Fibroblast of the aortic adventitia (primary cell): ENCODE measurements around the gene KDM4B. TPM values are rescaled to one million over a fixed set of nuclear protein-coding genes. Genes with fewer than 3 reads are reported as not detected.

Experiments used
- DNase-seq: peaks from one replicate; pipeline ENCODE4 v3.0.0-alpha.2; 2010; ENCODE audit warnings: low read depth
- H3K4me3 ChIP-seq: 2 replicates; pipeline ENCODE4 v1.5.1; 2011; ENCODE audit warnings: low read depth, mild to moderate bottlenecking, control low read depth, low read length, moderate library complexity
- total RNA-seq: library from RNA; depleted of rRNA; stranded (reverse); fragments of >200 nt; gene quantifications from 2 replicates; pipeline ENCODE4 v1.2.3, GENCODE V29; 2012; ENCODE audit warnings: low replicate concordance
- TF ChIP-seq, protein P1 (sequence below): IDR thresholded peaks from 2 replicates; pipeline ENCODE4 v1.5.1; 2011; ENCODE audit warnings: mild to moderate bottlenecking, low read length, control low read depth, inconsistent platforms; ENCODE audit not compliant: insufficient read depth

The KDM4B gene
- total RNA-seq, 1 donor: 13.5 TPM

DNA sequence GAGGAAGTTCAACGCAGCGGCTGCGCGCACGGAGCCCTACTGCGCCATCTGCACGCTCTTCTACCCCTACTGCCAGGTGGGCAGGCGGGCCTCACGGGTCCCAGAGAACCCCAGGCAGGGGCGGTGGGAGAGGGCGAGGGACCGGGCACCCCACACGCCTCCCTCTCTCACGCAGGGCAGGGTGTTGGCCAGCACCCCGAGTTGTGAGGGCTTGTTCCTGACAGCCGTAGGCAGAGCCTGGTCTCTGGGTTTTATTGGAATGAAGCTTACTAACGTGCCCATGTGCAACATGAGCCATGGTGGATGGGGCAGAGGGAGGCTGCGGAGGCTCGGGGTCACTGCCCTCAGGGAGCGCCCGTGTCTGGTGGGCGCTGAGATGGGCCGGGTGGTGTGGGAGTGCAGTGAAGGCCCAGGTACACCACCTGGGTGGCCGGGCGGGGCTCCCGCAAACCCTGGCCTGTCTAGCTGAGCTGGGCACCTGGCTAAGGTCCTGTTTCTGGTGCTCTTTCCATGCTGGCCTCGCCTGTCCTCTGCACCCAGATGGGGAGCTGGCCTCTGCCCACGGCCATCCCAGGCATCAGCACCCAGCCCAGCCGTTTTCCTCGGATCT lies 165.2 kb downstream of the KDM4B start:
- no peak for DNase-seq
- no peak overlapping the region for H3K4me3 ChIP-seq
- TF ChIP-seq, protein P1, sequence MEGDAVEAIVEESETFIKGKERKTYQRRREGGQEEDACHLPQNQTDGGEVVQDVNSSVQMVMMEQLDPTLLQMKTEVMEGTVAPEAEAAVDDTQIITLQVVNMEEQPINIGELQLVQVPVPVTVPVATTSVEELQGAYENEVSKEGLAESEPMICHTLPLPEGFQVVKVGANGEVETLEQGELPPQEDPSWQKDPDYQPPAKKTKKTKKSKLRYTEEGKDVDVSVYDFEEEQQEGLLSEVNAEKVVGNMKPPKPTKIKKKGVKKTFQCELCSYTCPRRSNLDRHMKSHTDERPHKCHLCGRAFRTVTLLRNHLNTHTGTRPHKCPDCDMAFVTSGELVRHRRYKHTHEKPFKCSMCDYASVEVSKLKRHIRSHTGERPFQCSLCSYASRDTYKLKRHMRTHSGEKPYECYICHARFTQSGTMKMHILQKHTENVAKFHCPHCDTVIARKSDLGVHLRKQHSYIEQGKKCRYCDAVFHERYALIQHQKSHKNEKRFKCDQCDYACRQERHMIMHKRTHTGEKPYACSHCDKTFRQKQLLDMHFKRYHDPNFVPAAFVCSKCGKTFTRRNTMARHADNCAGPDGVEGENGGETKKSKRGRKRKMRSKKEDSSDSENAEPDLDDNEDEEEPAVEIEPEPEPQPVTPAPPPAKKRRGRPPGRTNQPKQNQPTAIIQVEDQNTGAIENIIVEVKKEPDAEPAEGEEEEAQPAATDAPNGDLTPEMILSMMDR: no peak

DNA sequence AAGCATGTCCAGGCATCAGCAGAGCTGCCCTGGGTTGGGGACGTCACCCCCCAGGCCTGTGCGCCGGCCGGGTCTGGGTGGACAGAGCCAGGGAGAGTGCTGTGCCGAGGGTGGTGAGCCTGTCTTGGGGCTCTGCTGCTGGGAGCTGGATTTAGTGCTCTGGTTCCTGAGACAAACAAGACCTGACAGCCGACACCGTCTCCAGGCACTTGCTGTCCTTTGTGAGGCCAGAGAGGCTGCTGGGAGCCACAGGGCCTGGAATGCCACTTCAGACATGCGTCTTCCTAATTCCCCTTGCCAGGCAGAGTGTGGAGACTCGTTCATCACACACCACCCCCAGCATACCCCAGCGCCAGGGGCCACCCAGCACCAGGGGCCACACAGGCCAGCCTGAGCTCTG lies 165.8 kb downstream of the KDM4B start:
- no peak overlapping the region for H3K4me3 ChIP-seq
- DNase-seq: no peak
- TF ChIP-seq, protein P1: no peak

DNA sequence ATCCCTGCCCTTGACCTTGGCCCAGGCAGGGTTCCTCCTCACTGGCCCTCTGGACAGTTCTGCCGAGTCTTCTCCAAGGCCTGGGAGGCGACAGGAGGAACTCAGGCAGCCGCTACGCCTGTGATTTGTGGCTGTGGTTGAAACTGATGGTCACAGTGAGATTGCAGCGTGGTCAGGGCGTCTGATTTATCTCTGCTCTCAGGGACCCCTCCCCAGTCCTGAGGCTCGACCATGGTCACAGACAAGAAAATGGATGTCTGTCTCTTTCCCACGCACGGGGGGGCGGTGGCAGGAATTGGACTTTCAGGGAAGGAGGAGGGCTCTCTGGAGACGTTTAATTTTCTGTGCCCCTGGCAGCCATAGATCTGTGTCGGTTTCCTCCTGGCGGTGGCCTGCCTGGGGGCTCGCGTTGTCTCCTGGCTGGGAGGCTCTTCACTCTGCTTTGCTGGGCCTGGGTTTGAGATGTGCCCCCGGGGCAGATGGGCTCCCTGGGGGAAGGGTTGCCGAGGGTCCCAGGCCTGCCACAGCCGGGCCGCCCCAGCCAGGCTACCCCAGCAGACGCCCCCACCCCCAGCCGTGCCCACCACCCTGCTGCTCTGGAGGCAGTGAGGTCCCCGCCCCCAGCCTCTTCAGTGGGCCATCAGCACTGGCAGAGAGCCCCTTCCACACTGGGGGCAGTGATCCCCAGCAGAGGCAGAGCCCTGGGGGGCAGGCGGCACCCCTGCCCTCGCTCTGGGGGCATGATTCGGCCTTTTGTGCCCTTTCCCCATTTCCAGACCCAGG lies 167.4 kb downstream of the KDM4B start:
- TF ChIP-seq, protein P1: no peak
- DNase-seq: no peak
- no peak overlapping the region for H3K4me3 ChIP-seq

DNA sequence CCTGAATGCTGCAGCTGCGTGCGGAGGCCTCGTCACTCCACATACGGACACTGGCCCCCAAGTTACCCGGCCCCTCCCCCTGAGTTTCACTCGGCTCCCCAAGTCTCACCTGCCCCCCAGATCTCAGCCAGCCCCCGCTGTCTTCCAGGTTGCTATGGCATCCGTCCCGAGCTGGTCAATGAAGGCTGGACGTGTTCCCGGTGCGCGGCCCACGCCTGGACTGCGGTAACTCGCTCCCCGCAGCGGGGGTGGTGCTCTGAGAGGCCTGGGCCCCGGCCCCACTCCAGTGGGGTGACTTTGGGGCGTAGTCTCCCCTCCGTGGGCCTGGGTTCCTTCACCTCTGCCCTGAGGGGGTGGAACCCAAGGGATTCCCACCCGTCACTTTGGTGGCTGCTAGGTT lies 168.2 kb downstream of the KDM4B start:
- no peak overlapping the region for H3K4me3 ChIP-seq
- DNase-seq: no peak
- TF ChIP-seq, protein P1: no peak

DNA sequence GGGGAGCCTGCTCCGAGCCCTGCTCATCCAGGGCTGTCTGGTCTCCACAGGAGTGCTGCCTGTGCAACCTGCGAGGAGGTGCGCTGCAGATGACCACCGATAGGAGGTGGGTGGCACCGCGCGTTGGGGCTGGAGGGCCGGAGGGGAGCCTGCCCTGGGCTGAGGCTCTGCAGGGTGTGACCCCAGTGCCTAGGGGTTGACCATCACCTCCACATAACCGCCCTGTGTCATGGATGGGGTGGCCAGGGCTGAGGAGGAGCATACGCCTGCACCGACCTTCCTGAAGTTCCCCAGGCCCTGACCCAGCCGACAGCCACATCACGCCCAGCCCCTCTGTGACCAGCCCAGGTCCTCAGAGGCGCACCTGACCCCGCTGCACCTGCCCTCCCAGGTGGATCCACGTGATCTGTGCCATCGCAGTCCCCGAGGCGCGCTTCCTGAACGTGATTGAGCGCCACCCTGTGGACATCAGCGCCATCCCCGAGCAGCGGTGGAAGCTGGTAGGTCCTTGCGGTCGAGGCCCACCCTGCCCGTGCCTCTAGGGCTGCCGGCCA lies 168.7 kb downstream of the KDM4B start:
- no peak overlapping the region for H3K4me3 ChIP-seq
- no peak for DNase-seq
- TF ChIP-seq, protein P1: no peak

DNA sequence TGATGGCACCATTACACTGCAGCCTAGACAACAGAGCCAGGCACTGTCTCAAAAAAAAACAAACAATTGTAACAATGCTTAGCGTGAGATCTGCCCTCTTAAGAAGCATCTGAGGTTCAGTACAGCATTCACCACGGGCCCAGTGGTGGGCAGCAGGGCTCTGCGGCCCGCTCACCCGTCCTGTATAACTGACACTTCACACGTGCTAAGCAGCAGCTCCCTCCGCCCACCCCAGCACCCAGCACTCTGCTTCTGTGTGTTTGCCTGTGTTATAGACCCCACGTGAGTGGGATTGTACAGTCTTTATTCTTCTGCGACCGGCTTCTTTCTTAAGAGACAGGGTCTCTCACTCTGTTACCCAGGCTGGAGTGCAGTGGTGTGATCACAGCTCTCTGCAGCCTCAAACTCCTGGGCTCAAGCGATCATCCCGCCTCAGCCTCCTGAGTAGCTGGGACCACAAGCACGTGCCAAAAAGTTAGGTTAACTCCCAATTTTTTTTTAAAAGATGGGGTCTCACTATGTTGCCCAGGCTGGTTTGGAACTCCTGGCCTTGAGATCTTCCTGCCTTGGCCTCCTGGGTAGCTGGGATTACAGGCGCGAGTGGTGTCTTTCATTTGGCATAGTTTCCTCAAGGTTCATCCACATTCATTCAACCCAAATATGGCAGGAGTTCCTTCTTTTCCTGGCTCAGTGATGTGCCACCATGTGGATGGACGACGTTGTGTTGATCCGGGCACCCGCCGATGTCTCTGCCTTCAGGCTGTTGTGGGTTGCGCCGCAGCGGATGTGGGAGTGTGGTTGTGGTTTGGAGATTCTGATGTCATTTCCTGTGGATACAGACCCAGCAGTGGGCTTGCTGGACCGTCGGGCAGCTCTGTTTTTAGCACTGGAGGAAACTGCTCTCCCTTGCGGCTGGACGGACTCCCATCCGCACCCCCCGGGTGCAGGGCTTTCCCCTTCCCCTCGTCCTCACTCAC lies 170.0 kb downstream of the KDM4B start:
- no peak overlapping the region for H3K4me3 ChIP-seq
- TF ChIP-seq, protein P1: no peak
- no peak for DNase-seq
